Endothelial cell (in vitro differentiated cells): ENCODE results near the gene RFPL4AL1. TPM values are rescaled to one million over a fixed set of nuclear protein-coding genes. Genes with fewer than 3 reads are reported as not detected.
"Not testable (repeated sequence)": the region's sequence is repeated elsewhere in the genome, so short reads cannot be mapped to it uniquely, and the experiment has no call there.

Experiments
- DNase-seq: peaks from one replicate; pipeline ENCODE4 v3.0.0; 2021; ENCODE audit warnings: low spot score
- H3K27ac Mint-ChIP-seq: one replicate; pipeline ENCODE4 v1.8.0; 2021; ENCODE audit warnings: mixed read lengths, inconsistent platforms; ENCODE audit not compliant: unreplicated experiment
- H3K27me3 Mint-ChIP-seq: one replicate; pipeline ENCODE4 v1.8.0; 2021; ENCODE audit warnings: mild to moderate bottlenecking, moderate library complexity, mixed read lengths, inconsistent platforms; ENCODE audit not compliant: unreplicated experiment
- H3K36me3 Mint-ChIP-seq: one replicate; pipeline ENCODE4 v1.8.0; 2021; ENCODE audit warnings: mild to moderate bottlenecking, low read depth, mixed read lengths, inconsistent platforms; ENCODE audit not compliant: unreplicated experiment
- H3K4me1 Mint-ChIP-seq: one replicate; pipeline ENCODE4 v1.8.0; 2021; ENCODE audit warnings: mild to moderate bottlenecking, mixed read lengths, inconsistent platforms; ENCODE audit not compliant: unreplicated experiment
- H3K4me3 Mint-ChIP-seq: one replicate; pipeline ENCODE4 v1.8.0; 2021; ENCODE audit warnings: mild to moderate bottlenecking, mixed read lengths, inconsistent platforms; ENCODE audit not compliant: unreplicated experiment
- H3K9me3 Mint-ChIP-seq: one replicate; pipeline ENCODE4 v1.8.0; 2021; ENCODE audit warnings: mixed read lengths, inconsistent platforms; ENCODE audit not compliant: unreplicated experiment
- long read RNA-seq: library from polyadenylated mRNA; unstranded; transcript quantifications from one replicate; pipeline ENCODE4 v2.0.0, GENCODE V29; 2020; ENCODE audit not compliant: unreplicated experiment
- total RNA-seq: library from RNA; stranded (reverse); fragmentation: NEBNext Ultra II Directional; extraction: Animal tissue kit (Norgen Biotek cat#: 25700); gene quantifications from one replicate; pipeline ENCODE4 v1.2.1, GENCODE V29; 2021; ENCODE audit not compliant: unreplicated experiment
- TF ChIP-seq, protein P1 (sequence below): fragments of 200-600 bp; sonication (generic); IDR thresholded peaks from one replicate; pipeline ENCODE4 v1.5.0; 2021; ENCODE audit warnings: antibody characterized with exemption; ENCODE audit not compliant: unreplicated experiment

RFPL4AL1 gene
- total RNA-seq: not detected
- long read RNA-seq: 0 reads

GRCh38 chr19:55768818-55769217, at the start of gene RFPL4AL1:
TSS of gene RFPL4AL1 (plus strand) at chr19:55769118. CDS start at chr19:55771805, 2,687 bp downstream.
- not testable (repeated sequence) for H3K27ac Mint-ChIP-seq, DNase-seq, H3K27me3 Mint-ChIP-seq, H3K4me1 Mint-ChIP-seq, H3K4me3 Mint-ChIP-seq
- H3K36me3 Mint-ChIP-seq: peaks cover 15% of the 10 kb centered on the region
- peaks cover 32% of the 10 kb centered on the region for H3K9me3 Mint-ChIP-seq

- H3K27me3 Mint-ChIP-seq: peaks cover 2% of the 10 kb centered on the region
- no peak overlapping the region for H3K27ac Mint-ChIP-seq
- H3K9me3 Mint-ChIP-seq: peaks cover 41% of the 10 kb centered on the region
- no peaks in the 10 kb centered on the region for H3K4me1 Mint-ChIP-seq
- no peak for DNase-seq
- peaks cover 21% of the 10 kb centered on the region for H3K36me3 Mint-ChIP-seq
- H3K4me3 Mint-ChIP-seq: no peak overlapping the region
- TF ChIP-seq, protein P1, sequence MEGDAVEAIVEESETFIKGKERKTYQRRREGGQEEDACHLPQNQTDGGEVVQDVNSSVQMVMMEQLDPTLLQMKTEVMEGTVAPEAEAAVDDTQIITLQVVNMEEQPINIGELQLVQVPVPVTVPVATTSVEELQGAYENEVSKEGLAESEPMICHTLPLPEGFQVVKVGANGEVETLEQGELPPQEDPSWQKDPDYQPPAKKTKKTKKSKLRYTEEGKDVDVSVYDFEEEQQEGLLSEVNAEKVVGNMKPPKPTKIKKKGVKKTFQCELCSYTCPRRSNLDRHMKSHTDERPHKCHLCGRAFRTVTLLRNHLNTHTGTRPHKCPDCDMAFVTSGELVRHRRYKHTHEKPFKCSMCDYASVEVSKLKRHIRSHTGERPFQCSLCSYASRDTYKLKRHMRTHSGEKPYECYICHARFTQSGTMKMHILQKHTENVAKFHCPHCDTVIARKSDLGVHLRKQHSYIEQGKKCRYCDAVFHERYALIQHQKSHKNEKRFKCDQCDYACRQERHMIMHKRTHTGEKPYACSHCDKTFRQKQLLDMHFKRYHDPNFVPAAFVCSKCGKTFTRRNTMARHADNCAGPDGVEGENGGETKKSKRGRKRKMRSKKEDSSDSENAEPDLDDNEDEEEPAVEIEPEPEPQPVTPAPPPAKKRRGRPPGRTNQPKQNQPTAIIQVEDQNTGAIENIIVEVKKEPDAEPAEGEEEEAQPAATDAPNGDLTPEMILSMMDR: no peak
Observed at GRCh38 chr19:55720214-55720746, 48.6 kb upstream of the RFPL4AL1 start.

- H3K4me1 Mint-ChIP-seq: no peaks in the 10 kb centered on the region
- TF ChIP-seq, protein P1: no peak
- H3K27ac Mint-ChIP-seq: no peak overlapping the region
- H3K9me3 Mint-ChIP-seq: peaks cover 45% of the 10 kb centered on the region
- H3K27me3 Mint-ChIP-seq: peaks cover 4% of the 10 kb centered on the region
- DNase-seq: no peak
- no peak overlapping the region for H3K4me3 Mint-ChIP-seq
- H3K36me3 Mint-ChIP-seq: peaks cover 21% of the 10 kb centered on the region
Observed at GRCh38 chr19:55720801-55721200, 48.1 kb upstream of the RFPL4AL1 start.

DNA sequence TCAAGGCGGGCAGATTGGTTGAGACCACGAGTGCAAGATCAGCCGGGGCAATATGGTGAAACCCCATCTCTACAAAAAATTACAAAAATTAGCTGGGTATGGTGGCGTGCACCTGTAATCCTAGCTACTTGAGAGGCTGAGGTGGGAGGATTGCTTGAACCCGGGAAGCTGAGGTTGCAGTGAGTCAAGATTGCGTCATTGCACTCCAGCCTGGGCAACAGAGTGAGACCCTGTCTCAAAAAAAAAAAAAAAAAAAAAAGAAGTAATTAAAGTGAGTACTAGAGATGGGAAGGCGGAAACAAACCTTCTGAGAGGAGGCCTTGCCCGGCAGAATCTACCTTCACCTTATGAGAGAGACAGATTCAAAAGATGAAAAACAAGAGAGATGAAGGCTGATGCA, 45.4 kb upstream of the RFPL4AL1 start:
- H3K9me3 Mint-ChIP-seq: peaks cover 48% of the 10 kb centered on the region

DNA sequence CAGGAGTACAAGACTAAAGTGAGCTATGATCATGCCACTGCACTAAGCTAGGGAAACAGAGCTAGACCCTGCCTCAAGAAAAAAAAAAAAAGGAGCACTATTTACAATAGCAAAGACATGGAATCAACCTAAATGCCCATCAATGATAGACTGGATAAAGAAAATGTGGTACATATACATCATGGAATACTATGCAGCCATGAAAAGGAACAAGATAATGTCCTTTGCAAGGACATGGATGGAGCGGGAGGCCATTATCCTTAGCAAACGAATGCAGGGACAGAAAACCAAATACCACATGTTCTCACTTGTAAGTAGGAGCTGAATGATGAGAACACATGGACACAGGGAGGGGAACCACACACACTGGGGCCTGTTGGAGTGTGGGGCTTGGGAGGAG, 38.5 kb upstream of the RFPL4AL1 start:
- peaks cover 23% of the 10 kb centered on the region for H3K9me3 Mint-ChIP-seq
- DNase-seq, H3K4me3 Mint-ChIP-seq, H3K27me3 Mint-ChIP-seq, H3K4me1 Mint-ChIP-seq, H3K27ac Mint-ChIP-seq: not testable (repeated sequence)
- peaks cover 11% of the 10 kb centered on the region for H3K36me3 Mint-ChIP-seq

More for the DNA sequence above, 45.4 kb upstream of the RFPL4AL1 start:
- TF ChIP-seq, protein P1: no peak
- H3K27ac Mint-ChIP-seq: no peak overlapping the region
- no peak for DNase-seq
- no peak overlapping the region for H3K4me3 Mint-ChIP-seq
- no peaks in the 10 kb centered on the region for H3K4me1 Mint-ChIP-seq
- H3K27me3 Mint-ChIP-seq: peaks cover 5% of the 10 kb centered on the region
- H3K36me3 Mint-ChIP-seq: peaks cover 18% of the 10 kb centered on the region

- peaks cover 11% of the 10 kb centered on the region for H3K36me3 Mint-ChIP-seq
- no peaks in the 10 kb centered on the region for H3K27me3 Mint-ChIP-seq
- no peak for DNase-seq
- no peak within 1 kb of the TSS for H3K4me3 Mint-ChIP-seq
- TF ChIP-seq, protein P1: no peak
- peaks cover 21% of the 10 kb centered on the region for H3K9me3 Mint-ChIP-seq
- no peak within 1 kb of the TSS for H3K27ac Mint-ChIP-seq
- no peaks in the 10 kb centered on the region for H3K4me1 Mint-ChIP-seq
Observed at GRCh38 chr19:55738302-55738701, 30.6 kb upstream of the RFPL4AL1 start, which contains the start of gene NLRP9. TSS of gene NLRP9 (minus strand) at chr19:55738402. CDS start at chr19:55738374, 28 bp downstream.
